SK-N-SH (cell line): Measurements from ENCODE around the gene TBX6. TPM values are rescaled to one million over a fixed set of nuclear protein-coding genes. Genes with fewer than 3 reads are reported as not detected.

Experiments used
- CTCF ChIA-PET: fragments of 300-600, 350-600 bp; formaldehyde crosslinking; extraction: SDS; loops from one replicate; lab custom pipeline; 2021; lab: Yijun Ruan, JAX
- POLR2A ChIA-PET: fragments of 350-600 bp; sonication (Branson Sonifier 250); formaldehyde crosslinking; extraction: SDS; loops from one replicate; lab custom pipeline; 2020; ENCODE audit warnings: antibody characterized with exemption, inconsistent platforms; lab: Yijun Ruan, JAX
- DNase-seq: peaks from one replicate; pipeline ENCODE4 v3.0.0; 2012
- H2AFZ ChIP-seq: fragments of 200-600 bp; sonication (generic); 2 replicates; pipeline ENCODE4 v1.8.1; 2016; ENCODE audit warnings: antibody characterized with exemption, mild to moderate bottlenecking, low read depth
- H3F3A ChIP-seq: fragments of 200-600 bp; sonication (generic); replicated peaks from 2 replicates; pipeline ENCODE3; 2016; ENCODE audit warnings: antibody characterized with exemption, mild to moderate bottlenecking; ENCODE audit not compliant: insufficient read depth
- H3K27ac ChIP-seq, 2 experiments: fragments of 200-500 bp in 1 of 2; fragments of 200-600 bp in 1 of 2; sonication (Bioruptor generic) in 1 of 2; sonication (generic), shearing (Covaris generic) in 1 of 2; 2 replicates each; pipeline versions ENCODE4 v1.5.1 to v1.6.1; 2014 to 2016; ENCODE audit warnings: low read depth in 2 of 2, inconsistent platforms in 1 of 2, low read length in 1 of 2, mild to moderate bottlenecking in 1 of 2, mixed read lengths in 1 of 2
- H3K27me3 ChIP-seq: fragments of 200-600 bp; sonication (generic), shearing (Covaris generic); 2 replicates; pipeline ENCODE4 v1.6.1; 2016; ENCODE audit warnings: mixed run types; ENCODE audit not compliant: insufficient read depth
- H3K36me3 ChIP-seq, 2 experiments: fragments of 200-500 bp in 1 of 2; fragments of 200-600 bp in 1 of 2; sonication (Bioruptor generic) in 1 of 2; sonication (generic) in 1 of 2; replicated peaks in 1 of 2; 2 replicates each; pipeline versions ENCODE3 to v1.5.1; 2014 to 2016; ENCODE audit warnings: low read length in 1 of 2, mild to moderate bottlenecking in 1 of 2; ENCODE audit not compliant: insufficient read depth in 2 of 2, control insufficient read depth in 1 of 2
- H3K4me1 ChIP-seq, 2 experiments: fragments of 200-500 bp in 1 of 2; fragments of 200-600 bp in 1 of 2; sonication (Bioruptor generic) in 1 of 2; sonication (generic), shearing (Covaris generic) in 1 of 2; 2 replicates each; pipeline versions ENCODE4 v1.5.1 to v1.6.1; 2014 to 2016; ENCODE audit warnings: low read depth in 1 of 2, low read length in 1 of 2, mixed run types in 1 of 2; ENCODE audit not compliant: insufficient read depth in 2 of 2, control insufficient read depth in 1 of 2
- H3K4me2 ChIP-seq: fragments of 200-600 bp; sonication (generic), shearing (Covaris generic); 2 replicates; pipeline ENCODE4 v1.6.1; 2017; ENCODE audit warnings: mixed run types
- H3K4me3 ChIP-seq, 2 experiments: fragments of 200-500 bp in 1 of 2; fragments of 200-600 bp in 1 of 2; sonication (Bioruptor generic) in 1 of 2; sonication (generic), shearing (Covaris generic) in 1 of 2; 2 replicates each; pipeline versions ENCODE4 v1.5.1 to v1.8.1; 2014 to 2016; ENCODE audit warnings: low read depth in 2 of 2, inconsistent platforms in 1 of 2, low read length in 1 of 2, mild to moderate bottlenecking in 1 of 2, mixed read lengths in 1 of 2, moderate library complexity in 1 of 2
- H3K79me2 ChIP-seq: fragments of 200-600 bp; sonication (generic); 2 replicates; pipeline ENCODE4 v1.8.1; 2017; ENCODE audit warnings: mild to moderate bottlenecking; ENCODE audit not compliant: insufficient read depth
- H3K9ac ChIP-seq: fragments of 200-600 bp; sonication (generic); 2 replicates; pipeline ENCODE4 v1.6.1; 2017; ENCODE audit warnings: mixed run types
- H3K9me2 ChIP-seq: fragments of 200-600 bp; sonication (generic); 2 replicates; pipeline ENCODE4 v1.6.1; 2017; ENCODE audit warnings: mixed run types
- H3K9me3 ChIP-seq: fragments of 200-600 bp; sonication (generic); 2 replicates; pipeline ENCODE4 v1.6.1; 2017; ENCODE audit warnings: mixed run types, mild to moderate bottlenecking, moderate library complexity
- H4K20me1 ChIP-seq: fragments of 200-600 bp; sonication (generic); 2 replicates; pipeline ENCODE4 v1.6.1; 2017; ENCODE audit warnings: mild to moderate bottlenecking, mixed run types; ENCODE audit not compliant: insufficient read depth
- EZH2phosphoT487 ChIP-seq: fragments of 200-600 bp; sonication (generic); IDR thresholded peaks from 2 replicates; pipeline ENCODE4 v1.6.1; 2017; ENCODE audit warnings: low read depth, mixed run types, mild to moderate bottlenecking, antibody characterized with exemption, moderate library complexity, borderline replicate concordance
- FOXM1 ChIP-seq: IDR thresholded peaks from 2 replicates; pipeline ENCODE4 v1.4.0; 2012; ENCODE audit warnings: low read depth, mild to moderate bottlenecking
- GABPA ChIP-seq: IDR thresholded peaks from 2 replicates; pipeline ENCODE4 v1.4.0; 2012; ENCODE audit warnings: low read depth, mild to moderate bottlenecking
- GATA2 ChIP-seq: sonication (generic); formaldehyde crosslinking; IDR thresholded peaks from 2 replicates; pipeline ENCODE4 v1.5.0; 2020; ENCODE audit warnings: mild to moderate bottlenecking, missing genetic modification reagents
- IRF3 ChIP-seq: fragments of 150-350 bp; IDR thresholded peaks from 2 replicates; pipeline ENCODE4 v1.6.1; 2016; ENCODE audit warnings: mild to moderate bottlenecking, low read depth, low read length
- MEF2A ChIP-seq: IDR thresholded peaks from 2 replicates; pipeline ENCODE4 v1.4.0; 2012; ENCODE audit warnings: low read depth, borderline replicate concordance
- MXI1 ChIP-seq: IDR thresholded peaks from 2 replicates; pipeline ENCODE4 v1.6.1; 2012; ENCODE audit warnings: mild to moderate bottlenecking, low read depth, low read length, improper control_type of control experiment
- PBX3 ChIP-seq: IDR thresholded peaks from 2 replicates; pipeline ENCODE4; 2012
- RCOR1 ChIP-seq: fragments of 150-350 bp; IDR thresholded peaks from 2 replicates; pipeline ENCODE4 v1.6.1; 2017; ENCODE audit warnings: antibody characterized with exemption, low read length
- TCF12 ChIP-seq: IDR thresholded peaks from 2 replicates; pipeline ENCODE4 v1.4.0; 2012
- TEAD4 ChIP-seq: IDR thresholded peaks from 2 replicates; pipeline ENCODE4 v1.4.0; 2012; ENCODE audit warnings: mild to moderate bottlenecking, borderline replicate concordance; ENCODE audit not compliant: insufficient read depth
- USF2 ChIP-seq: fragments of 150-350 bp; IDR thresholded peaks from 2 replicates; pipeline ENCODE4 v1.6.1; 2017; ENCODE audit warnings: antibody characterized with exemption, low read length, low read depth, borderline replicate concordance
- YY1 ChIP-seq: IDR thresholded peaks from 2 replicates; pipeline ENCODE4 v1.4.0; 2012; ENCODE audit warnings: low read depth, mild to moderate bottlenecking
- WGBS: methylation state at CpG from one replicate; pipeline ENCODE4 v1.1.6; 2017; ENCODE audit warnings: low lambda C conversion rate; 5-methylcytosine and 5-hydroxymethylcytosine counted together
- polyA plus RNA-seq, 3 experiments: library from polyadenylated mRNA; depleted of rRNA; stranded (reverse); fragments of >200 nt; gene quantifications; 2 replicates each; pipeline ENCODE4 v1.2.3, GENCODE V29; 2012
- TF ChIP-seq, protein P1 (sequence below): IDR thresholded peaks from 2 replicates; pipeline ENCODE4 v1.6.1; 2012; ENCODE audit warnings: mild to moderate bottlenecking, low read depth, low read length, moderate library complexity
- TF ChIP-seq, protein P2 (sequence below): IDR thresholded peaks from 2 replicates; pipeline ENCODE4 v1.4.0; 2012; ENCODE audit warnings: low read depth, borderline replicate concordance

TBX6 gene
- polyA plus RNA-seq, 1 of the 3 experiments (the other 2 are of a cell fraction), result 0.18 TPM

- Histone ChIP-seq H3F3A (peaks cover 14% of the 10 kb centered on the region), H3K79me2 (no peaks in the 10 kb centered on the region), H4K20me1 (no peaks in the 10 kb centered on the region), H3K36me3 (peaks cover 0 to 3% of the 10 kb centered on the region in 2 experiments), H3K9me3 (no peaks in the 10 kb centered on the region), H3K4me3 (peak overlapping the region; percentile 65 to 70)
- 5% methylated on average over 29 of the region's 42 CpGs for WGBS
- CTCF ChIA-PET, result interaction anchor here (0.8 to 2.3 kb wide), 2 partner anchors 10 to 91 kb away, joined by 3 to 11 read pairs; partner anchors contain the start of gene GDPD3
- no peak for DNase-seq
- no peak for TF ChIP-seq IRF3
- peak; percentile 7; the same call in 1 of the 2 replicates for TF ChIP-seq MXI1
- TF ChIP-seq, protein P1, sequence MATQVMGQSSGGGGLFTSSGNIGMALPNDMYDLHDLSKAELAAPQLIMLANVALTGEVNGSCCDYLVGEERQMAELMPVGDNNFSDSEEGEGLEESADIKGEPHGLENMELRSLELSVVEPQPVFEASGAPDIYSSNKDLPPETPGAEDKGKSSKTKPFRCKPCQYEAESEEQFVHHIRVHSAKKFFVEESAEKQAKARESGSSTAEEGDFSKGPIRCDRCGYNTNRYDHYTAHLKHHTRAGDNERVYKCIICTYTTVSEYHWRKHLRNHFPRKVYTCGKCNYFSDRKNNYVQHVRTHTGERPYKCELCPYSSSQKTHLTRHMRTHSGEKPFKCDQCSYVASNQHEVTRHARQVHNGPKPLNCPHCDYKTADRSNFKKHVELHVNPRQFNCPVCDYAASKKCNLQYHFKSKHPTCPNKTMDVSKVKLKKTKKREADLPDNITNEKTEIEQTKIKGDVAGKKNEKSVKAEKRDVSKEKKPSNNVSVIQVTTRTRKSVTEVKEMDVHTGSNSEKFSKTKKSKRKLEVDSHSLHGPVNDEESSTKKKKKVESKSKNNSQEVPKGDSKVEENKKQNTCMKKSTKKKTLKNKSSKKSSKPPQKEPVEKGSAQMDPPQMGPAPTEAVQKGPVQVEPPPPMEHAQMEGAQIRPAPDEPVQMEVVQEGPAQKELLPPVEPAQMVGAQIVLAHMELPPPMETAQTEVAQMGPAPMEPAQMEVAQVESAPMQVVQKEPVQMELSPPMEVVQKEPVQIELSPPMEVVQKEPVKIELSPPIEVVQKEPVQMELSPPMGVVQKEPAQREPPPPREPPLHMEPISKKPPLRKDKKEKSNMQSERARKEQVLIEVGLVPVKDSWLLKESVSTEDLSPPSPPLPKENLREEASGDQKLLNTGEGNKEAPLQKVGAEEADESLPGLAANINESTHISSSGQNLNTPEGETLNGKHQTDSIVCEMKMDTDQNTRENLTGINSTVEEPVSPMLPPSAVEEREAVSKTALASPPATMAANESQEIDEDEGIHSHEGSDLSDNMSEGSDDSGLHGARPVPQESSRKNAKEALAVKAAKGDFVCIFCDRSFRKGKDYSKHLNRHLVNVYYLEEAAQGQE, result no peak
- TF ChIP-seq YY1, result no peak
- TF ChIP-seq, all 33 proteins: peak for 1
- peak overlapping the region; percentile 68 for H3K9ac ChIP-seq
- H3K27me3 ChIP-seq, result no peaks in the 10 kb centered on the region
- peak overlapping the region in 1 of 2 experiments; percentile 54; a peak in 1 of 4 replicates for H3K27ac ChIP-seq
- peaks cover 9 to 11% of the 10 kb centered on the region in 2 experiments; a peak in 3 of 4 replicates for H3K4me1 ChIP-seq
- H3K4me2 ChIP-seq, result peak overlapping the region; percentile 97
- peak overlapping the region; percentile 85; the same call in 1 of the 2 replicates for H2AFZ ChIP-seq
- no peaks in the 10 kb centered on the region for H3K9me2 ChIP-seq
- POLR2A ChIA-PET, result no interaction called here
Measured at GRCh38 chr16:30122604-30123160, 31.0 kb upstream of the TBX6 start.

- peak overlapping the region; percentile 97 for H3K4me2 ChIP-seq
- H3K4me3 ChIP-seq, result peak overlapping the region; percentile 65 to 70
- no peaks in the 10 kb centered on the region for H3K9me3 ChIP-seq
- H3K4me1 ChIP-seq, result peaks cover 9 to 11% of the 10 kb centered on the region in 2 experiments; a peak in 3 of 4 replicates
- H3K9me2 ChIP-seq, result no peaks in the 10 kb centered on the region
- H3F3A ChIP-seq, result peaks cover 14% of the 10 kb centered on the region
- H3K27me3 ChIP-seq, result no peaks in the 10 kb centered on the region
- 95% methylated on average over 24 of the region's 31 CpGs for WGBS
- peak; percentile 43 for DNase-seq
- H3K9ac ChIP-seq, result peak overlapping the region; percentile 68
- CTCF ChIA-PET, result interaction anchor here (0.8 to 2.3 kb wide), 2 partner anchors 9 to 90 kb away, joined by 3 to 11 read pairs; partner anchors contain the start of gene GDPD3
- peak overlapping the region in 1 of 2 experiments; percentile 54; a peak in 1 of 4 replicates for H3K27ac ChIP-seq
- H3K36me3 ChIP-seq, result peaks cover 0 to 6% of the 10 kb centered on the region in 2 experiments
- H4K20me1 ChIP-seq, result no peaks in the 10 kb centered on the region
- H3K79me2 ChIP-seq, result no peaks in the 10 kb centered on the region
- H2AFZ ChIP-seq, result no peak overlapping the region
- POLR2A ChIA-PET, result no interaction called here
- TF ChIP-seq EZH2phosphoT487 (no peak), GABPA (no peak), USF2 (no peak), YY1 (no peak), GATA2 (CRISPR knock-in tag) (no peak), RCOR1 (no peak), FOXM1 (no peak), TEAD4 (no peak), IRF3 (no peak), MEF2A (no peak), TCF12 (no peak), PBX3 (no peak)
- TF ChIP-seq, protein P2, sequence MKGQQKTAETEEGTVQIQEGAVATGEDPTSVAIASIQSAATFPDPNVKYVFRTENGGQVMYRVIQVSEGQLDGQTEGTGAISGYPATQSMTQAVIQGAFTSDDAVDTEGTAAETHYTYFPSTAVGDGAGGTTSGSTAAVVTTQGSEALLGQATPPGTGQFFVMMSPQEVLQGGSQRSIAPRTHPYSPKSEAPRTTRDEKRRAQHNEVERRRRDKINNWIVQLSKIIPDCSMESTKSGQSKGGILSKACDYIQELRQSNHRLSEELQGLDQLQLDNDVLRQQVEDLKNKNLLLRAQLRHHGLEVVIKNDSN, result no peak
Measured at GRCh38 chr16:30121741-30122571, 30.2 kb upstream of the TBX6 start.
